Activated CD8-positive, alpha-beta memory T cell treated with anti-CD3 and anti-CD28 coated beads for 24 hours (primary cell): ENCODE measurements around the gene S100A16.
"Not testable (repeated sequence)": the region's sequence is repeated elsewhere in the genome, so short reads cannot be mapped to it uniquely, and the experiment has no call there.

Experiments used
- DNase-seq: peaks from one replicate; pipeline ENCODE4 v3.0.0-alpha.2; 2020

Gene S100A16, protein sequence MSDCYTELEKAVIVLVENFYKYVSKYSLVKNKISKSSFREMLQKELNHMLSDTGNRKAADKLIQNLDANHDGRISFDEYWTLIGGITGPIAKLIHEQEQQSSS

DNA sequence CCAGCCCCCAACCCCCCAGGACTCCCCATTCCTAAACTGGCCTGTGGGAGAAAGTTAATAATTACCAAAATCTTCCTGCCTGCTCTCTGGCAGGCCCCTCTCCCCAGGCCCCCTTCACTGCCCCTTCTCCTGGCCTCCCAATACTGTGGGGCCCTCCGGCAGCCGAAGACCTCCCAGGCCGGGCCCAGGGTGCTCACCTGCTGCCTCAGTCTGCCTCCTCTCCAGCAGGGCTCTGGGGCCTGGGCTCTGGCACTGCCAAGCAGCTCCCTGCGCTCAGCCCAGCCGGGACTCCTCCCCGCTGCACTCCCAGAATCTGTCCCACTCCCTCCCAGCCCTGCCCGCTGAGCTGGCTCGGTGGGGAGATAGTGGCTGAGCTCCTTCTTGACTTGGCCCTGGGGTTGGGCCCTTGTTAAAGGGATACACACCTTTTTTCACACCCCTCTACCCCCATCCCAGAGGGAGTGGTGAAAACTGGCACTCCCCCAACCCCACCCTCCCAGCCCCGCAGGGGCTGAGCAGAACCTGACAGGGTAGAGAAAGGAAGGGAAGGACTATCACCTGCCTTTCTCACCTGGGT lies at the start of gene S100A16:
Gene S100A16 (minus strand): TSS at position 383 of the 577 bp plus-strand sequence. CDS start 4,986 bp downstream, outside the sequence.
- DNase-seq: no peak

DNA sequence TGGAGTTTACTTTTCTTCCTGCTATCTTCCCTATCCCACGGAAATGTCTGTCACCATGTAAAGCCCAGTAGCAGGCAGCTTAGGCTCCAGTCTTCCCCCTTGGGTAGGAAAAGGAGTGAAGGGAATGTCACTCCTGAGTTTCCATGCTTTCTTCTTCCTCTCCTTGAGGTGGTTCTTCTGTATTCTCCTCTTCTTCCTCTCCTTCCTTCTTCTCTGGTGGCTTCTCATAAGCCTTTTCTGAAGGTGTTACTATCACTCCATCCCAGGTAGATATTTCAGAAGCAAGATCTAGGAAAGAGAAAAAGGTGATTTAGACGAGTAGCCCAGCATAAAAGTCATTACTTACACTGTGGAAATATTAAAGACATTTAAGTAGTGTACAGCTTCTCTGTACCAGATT lies 49.3 kb upstream of the S100A16 start:
- no peak for DNase-seq

DNA sequence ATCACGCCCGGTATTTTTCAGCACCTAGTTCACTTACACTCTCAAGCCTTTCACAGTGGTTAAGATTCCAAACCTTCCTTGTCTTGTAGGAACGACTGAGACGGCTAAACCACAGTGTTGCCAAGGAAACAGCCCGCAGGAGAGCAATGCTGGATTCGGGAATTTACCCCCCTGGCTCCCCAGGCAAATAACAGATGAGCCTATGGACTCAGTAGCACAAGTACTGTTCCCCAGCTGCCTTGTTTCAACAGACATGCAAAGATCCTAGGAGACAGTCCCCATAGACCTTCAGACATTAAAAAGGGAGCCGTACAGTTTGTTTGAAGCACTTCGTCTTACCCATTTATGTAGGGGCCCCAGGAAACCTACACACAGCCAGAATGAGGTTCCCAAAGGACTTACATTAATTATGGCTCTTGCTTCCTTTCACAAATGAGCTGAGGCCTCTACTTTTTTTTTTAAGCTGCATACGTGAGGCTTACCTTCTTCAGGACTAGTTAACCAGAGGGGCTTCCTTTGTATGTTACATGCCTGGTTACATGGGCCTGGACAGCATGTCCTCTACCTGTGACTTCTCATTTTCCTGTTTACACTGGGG lies 48.3 kb upstream of the S100A16 start:
- no peak for DNase-seq

DNA sequence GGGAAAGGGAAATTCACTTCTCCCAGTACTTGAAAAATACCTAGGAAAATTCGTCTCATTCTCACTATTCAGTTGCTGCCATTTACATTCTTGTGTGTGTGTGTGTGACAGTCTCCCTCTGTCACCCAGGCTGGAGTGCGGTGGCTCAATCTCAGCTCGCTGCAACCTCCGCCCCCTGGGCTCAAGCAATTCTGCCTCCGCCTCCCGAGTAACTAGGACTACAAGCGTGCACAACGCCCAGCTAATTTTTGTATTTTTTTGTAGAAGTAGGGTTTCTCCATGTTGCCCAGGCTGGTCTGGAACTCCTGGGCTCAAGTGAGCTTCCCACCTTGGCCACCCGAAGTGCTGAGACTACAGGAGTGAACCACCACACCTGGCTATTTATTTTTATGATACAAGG lies 46.7 kb upstream of the S100A16 start:
- DNase-seq: no peak

DNA sequence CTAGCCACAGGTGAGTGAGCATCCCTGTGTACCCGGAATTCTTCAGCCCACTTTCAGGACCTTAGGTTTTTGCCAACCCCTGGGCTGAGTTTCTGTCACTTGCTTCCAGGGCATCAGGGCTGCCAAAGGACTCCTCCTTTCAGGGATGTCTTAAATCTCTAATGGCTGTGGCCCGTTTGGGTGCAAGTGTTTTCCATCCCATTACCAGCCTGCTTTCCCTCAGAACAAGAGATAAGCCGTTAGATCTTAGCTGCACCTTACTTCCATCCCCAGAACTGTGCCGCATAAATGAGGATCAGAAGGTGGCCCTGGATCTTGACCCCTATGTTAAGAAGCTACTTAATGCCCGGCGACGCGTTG lies 46.2 kb upstream of the S100A16 start:
- DNase-seq: no peak

DNA sequence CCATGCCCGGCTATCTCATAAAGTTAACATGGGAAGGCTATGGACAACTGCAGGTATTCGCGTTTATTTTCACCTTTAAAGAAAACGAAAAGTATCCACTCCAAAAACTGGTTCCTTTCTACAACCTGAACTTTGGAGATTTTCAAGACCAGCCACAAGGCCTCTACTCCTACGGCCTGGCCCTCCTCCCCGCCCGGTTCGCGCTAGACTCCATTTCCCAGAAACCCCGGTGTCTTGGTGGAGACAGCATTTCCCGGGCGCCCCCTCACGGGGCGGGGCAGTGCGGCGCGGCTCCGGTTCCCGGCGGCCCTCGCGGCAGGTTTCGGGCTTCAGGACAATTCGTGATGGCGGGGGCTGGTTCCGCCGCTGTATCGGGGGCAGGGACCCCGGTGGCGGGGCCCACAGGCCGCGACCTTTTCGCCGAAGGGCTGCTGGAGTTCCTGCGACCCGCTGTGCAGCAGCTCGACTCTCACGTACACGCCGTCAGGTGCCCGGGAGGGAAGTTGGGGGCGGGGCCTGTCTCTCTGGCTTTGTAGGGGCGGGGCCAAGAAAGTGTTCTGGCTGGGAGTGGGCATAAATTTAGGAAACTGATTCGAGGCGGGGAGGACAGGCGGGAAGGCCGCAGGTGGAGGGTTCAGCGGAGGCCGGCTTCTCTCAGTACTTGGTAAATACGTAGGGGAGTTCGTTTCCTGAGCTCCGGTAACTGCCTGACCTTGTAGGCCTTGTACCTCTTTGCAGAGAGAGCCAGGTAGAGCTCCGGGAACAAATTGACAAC lies 45.6 kb upstream of the S100A16 start, which contains the start of gene SNAPIN:
Gene SNAPIN (plus strand): TSS at position 304 of the 775 bp plus-strand sequence. CDS start 41 bp downstream, at position 345.
- peak; percentile 97 for DNase-seq

DNA sequence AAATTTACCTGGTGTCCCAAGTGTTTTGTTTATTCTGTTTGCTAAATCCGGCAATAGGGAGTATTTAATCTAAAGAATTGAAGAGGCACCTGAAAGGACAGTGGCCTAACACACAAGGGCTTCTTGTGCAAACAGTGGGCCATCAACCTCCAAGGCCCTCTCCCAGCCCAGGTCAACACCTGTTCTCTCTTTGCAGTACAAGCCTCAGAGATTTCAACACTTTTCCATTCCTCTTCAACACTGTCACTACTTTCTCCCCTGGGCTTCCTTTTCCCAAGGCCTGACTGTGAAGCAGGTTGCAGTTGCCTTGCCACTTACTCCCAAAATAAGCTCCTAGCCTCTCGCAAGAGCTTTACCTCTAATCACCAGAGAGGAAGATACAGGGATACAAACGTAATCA lies 42.4 kb upstream of the S100A16 start:
- DNase-seq: no peak

DNA sequence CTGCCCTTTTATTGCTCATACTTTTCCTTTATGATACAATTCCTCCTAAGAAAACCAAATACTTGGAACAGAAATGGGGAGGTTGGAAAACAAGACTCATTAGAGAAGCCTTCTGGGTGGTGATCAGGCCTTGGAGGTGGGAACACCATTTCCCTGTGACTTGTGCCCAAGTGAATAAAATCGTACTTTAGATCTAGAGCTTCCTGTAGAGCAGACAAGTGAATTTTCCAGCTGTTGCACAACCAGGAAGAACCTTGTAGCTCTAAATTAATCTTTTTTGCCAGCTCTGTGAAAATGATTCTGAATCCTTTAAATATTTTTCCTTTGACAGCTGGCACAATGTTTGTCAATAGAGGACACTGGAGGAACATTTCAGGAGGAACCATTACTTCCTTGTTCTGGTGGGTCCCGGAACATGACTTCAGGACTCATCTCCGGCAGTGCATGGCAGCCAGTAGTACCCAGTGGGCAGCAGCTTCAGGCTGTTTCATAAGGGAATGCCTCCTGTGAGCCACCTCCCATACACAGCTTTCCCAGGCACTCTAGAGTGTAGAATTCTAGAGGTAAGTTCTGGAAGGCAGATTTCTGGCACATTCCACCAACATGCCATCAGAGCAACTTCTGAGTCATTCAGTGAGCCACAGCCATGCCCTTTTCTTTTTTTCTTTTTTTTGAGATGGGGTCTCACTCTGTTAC lies 40.0 kb upstream of the S100A16 start:
- no peak for DNase-seq

DNA sequence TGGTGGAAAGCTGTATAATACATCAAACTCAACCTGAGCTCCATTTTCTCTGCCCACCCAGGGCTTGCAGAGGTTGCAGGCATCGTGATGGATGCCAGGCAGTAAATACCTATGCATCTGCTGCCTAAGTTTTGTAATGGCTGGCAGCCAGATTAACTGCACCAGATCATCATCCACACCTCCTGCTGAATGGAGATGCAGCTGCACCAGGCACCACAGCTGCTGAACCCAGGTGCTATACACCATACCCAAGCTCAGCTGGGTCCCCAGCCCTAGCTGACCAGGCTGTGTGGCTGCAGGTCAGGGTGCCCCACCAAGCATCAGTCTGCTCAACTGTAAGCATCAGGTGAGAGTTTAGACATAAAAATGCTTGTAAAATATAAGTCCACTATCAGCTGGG lies 38.8 kb upstream of the S100A16 start:
- DNase-seq: no peak

DNA sequence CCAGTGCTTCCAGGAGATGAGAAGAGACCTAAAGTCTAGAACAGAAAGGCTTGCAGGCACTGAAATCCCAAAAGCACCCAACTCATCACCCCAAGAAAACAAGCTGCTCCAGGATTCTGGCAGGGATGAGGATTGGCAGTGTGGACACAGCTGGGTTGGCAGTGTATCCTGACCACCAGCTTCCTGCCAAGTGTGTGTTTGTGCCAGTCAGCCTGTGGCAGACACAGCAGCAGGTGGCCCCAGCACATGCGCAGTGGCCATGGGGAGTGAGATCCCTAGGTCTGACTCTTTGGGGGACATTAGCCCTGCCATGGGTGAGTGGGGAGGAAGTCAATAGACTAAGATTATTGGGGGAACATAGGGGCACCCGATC lies 36.9 kb upstream of the S100A16 start:
- no peak for DNase-seq

DNA sequence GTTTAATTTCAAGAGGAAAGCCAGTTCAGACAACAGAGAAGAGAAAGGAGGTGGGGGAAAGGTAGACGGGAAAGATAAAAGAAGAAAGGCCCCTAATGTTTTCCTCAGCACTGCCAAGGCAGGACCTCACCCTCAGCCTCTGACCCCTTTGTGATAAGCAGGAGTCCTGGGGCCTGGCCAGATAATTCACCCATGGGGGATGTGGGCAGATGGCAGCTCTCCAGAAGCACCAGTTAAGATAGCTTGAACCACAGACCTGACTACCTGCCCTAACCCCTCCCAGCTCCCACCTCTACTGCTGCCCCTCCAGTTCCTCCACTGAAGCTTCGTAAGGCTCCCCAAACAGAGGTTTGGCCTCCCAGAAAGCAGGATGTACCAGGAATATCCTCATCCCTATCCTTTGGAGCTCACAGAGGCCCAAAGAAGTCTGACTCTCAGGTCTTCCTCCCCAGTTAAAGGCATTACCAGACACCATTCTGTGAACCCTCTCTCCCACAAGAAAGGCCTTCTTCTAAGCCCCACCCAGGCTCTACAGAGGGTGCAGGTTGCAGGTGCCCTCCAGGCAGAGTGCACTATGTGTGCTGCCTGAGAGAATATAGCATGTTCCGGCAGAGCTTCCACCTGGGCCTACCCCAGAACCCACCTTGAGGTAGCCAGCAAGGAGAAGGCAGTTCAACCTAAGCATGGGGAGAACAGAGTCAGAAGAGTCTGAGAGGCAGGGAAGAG lies 36.4 kb upstream of the S100A16 start:
- DNase-seq: no peak

DNA sequence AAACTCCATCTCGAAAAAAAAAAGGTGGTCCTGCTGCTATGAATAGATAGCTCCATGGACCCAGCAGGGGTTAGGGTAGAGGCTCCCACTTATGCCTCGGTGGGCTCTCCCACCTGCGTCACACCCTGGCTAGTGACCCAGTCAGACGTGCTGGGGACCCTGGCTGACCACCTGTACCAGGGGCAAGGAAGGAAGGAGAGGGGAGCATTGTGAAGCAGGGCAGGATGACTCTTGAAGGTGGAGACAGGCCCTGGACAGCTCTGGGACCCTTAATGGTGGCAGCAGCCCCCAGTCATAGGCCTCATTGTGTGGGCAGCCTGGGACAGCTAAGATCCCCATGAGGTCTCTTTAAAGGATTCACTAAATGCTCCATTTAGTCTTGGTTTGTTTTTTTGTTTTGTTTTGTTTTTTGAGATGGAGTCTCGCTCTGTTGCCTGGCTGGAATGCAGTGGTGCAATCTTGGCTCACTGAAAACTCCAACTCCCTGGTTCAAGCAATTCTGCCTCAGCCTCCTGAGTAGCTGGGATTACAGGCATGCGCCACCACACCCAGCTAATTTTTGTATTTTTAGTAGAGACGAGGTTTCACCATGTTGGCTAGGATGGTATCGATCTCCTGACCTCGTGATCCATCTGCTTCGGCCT lies 35.2 kb upstream of the S100A16 start:
- DNase-seq: no peak

DNA sequence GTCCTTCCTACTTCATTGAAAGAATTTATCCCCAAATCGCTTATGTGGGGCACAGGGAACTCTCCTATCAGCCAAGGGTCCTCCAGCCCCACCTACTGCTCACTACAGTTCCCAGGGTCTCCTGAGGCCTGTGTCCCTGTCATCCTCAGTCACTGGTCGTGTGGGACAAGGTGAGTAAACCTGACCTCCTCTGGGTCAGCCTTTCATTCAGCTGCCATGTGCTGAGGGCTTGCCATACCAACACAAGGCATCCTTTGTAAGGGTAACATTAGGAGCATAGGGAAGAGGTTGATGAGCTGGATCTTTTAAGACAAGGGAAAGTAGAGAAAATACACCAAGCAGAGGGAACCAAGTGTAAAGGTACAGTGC lies 34.4 kb upstream of the S100A16 start:
- no peak for DNase-seq

DNA sequence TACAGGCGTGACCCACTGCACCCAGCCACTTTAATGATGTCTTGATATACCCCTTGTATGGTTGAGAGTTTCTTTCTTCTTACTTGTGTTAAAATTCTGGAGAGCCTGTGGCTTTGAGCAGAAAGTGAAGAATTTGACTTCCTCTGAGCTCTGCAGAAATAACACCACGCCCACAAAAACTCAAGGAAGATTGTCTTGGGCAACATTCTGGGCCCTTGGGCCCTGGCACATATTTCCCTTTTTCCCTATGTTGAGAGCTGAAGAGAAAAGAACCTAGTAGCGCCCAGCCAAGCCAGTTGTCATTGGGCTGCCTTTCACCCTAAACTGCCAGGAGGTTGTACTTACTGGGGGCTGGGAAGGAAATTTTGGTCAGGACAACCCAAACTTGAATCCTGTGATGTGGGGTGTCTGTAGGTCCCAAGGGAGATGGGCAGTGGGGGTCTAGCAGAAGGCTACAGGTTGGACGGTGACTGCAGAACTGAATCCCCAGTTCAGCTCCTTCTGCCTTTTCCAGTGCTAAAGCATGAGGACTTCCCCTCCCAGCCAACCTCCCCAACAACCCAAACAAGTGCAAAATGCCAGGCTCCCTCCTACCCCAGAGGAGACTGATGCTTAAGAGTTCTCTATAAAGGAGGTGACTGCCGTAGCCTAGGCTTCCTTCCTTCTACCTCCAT lies 33.9 kb upstream of the S100A16 start:
- no peak for DNase-seq

DNA sequence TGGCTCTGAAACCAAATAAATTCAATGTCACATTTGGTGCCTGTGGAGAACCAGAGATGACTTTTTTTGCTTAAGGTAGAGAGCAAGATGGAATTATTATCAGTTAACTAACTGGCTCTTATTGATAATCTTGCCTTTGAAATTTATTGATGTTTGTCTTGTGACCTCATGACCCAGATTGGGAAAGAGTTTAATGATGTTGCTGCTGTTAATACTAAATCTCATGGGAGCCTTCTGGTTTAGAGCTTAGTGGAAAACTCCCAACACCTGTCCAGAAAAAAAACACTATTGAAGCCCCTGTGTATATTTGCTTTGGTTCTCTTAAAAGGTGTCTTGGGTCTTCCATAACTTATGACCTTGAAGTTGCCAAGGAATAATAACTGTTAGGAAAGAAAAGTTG lies 30.9 kb upstream of the S100A16 start:
- DNase-seq: no peak

DNA sequence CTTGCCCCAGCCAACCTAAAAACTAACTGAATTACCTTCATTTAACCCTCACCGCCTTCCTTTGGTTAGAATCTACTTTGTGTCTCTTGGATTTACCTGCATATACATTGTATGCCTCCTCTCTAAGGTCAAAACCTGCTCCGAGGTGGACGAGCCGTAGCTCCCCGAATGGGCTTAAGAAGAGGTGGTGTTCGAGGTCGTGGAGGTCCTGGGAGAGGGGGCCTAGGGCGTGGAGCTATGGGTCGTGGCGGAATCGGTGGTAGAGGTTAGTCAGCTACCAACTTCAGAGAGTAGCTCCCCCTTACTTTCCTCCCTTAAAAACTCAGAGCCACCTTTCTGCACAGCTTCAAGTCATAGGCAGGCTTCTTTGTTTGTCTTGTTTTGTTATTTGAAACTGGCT lies 30.2 kb upstream of the S100A16 start:
- no peak for DNase-seq

DNA sequence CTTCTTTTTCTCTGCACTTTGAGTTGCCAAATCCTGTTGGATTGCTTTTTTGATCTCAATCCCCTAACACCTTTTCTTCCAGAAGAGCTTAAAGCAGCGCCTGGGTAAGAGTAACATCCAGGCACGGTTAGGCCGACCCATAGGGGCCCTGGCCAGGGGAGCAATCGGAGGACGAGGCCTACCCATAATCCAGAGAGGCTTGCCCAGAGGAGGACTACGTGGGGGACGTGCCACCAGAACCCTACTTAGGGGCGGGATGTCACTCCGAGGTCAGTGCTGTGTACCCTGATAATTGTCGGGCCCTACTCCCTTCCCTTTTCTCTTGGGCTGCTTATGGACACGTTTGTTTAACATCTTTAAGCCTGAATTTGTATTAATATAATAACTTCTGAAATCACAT lies 29.2 kb upstream of the S100A16 start:
- no peak for DNase-seq

DNA sequence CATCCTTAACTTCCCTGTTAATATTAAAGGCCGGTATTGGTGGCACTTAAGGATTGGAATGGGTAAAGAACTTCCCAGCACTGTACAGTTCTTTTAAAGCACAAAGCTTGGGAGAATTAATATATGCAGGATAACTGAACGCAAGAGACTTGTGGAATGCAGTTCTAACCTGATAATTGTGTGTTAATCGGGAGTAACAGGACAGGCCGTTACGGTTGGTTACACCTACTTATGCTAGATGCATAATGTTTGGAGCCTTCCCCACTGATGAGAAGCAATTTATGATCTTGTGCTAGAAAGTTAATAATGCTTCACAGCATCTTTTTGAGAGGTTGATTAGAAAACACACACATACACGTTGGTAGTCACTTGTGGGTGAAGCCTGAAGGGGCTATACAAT lies 27.9 kb upstream of the S100A16 start:
- no peak for DNase-seq

DNA sequence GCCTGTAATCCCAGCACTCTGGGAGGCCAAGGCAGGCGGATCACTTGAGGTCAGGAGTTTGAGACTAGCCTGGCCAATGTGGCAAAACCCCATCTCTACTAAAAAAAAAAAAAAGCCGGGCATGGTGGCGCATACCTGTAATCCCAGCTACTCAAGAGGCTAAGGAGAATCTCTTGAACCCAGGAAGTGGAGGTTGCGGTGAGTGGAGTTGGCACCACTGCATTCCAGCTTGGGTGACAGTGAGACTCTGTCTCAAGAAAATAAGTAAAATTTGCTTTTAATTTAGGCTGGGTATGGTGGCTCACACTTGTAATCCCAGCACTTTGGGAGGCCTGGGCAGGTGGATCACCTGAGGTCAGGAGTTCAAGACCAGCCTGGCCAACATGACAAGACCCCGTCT lies 27.3 kb upstream of the S100A16 start:
- not testable (repeated sequence) for DNase-seq

DNA sequence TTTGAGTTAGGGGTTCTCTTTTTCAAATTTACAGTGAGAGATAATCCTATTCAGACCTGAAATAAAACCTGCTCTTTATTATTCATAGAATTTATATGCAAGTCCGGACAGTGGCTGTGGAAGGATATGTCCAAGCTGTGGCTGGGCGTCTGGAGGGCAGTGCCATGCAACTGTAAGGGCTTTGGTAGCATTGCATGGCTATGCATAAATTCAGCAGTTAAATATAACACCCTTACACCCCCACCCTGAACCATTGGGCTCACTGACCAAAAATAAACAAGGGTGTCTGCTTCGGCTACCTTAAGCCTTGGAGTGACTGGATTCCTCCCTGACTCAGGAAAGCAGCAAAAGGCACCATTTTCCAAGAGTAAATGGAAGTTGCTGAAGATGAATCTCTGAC lies 26.3 kb upstream of the S100A16 start:
- DNase-seq: no peak

DNA sequence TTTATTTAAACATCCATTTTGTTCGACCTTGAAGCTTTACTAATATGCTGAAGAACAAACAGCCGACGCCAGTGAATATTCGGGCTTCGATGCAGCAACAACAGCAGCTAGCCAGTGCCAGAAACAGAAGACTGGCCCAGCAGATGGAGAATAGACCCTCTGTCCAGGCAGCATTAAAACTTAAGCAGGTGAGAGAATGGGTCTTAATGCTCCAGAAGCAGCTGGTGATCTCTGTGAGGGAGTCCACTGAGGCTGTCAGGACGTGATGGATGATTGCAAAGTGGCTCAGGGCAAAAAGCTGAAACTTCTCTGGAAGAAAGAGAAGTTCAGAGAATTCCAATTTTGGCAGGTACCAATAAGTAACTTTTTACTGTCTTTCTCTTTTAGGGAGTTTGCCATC lies 25.3 kb upstream of the S100A16 start:
- DNase-seq: no peak

DNA sequence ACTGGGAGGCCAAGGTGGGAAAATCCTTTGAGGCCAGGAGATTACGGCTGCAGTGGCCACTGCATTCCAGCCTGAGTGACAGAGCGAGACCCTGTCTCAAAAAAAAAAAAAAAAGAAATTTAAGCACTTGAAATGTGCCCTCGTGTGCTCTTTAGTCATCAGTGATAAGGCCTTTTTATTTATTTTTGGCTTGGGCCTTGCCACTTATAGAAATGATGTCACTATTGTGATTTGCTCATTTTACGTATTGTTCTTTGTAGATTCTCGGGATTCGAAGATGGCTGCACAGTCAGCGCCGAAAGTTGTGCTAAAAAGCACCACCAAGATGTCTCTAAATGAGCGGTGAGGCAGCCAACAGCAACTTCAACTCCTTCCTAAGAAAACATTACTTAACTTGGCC lies 23.4 kb upstream of the S100A16 start:
- no peak for DNase-seq
